Activated naive CD4-positive, alpha-beta T cell treated with anti-CD3 and anti-CD28 coated beads for 36 hours (primary cell): ENCODE measurements around the gene SLC25A30. TPM values are rescaled to one million over a fixed set of nuclear protein-coding genes. Genes with fewer than 3 reads are reported as not detected.
"Not testable (repeated sequence)": the region's sequence is repeated elsewhere in the genome, so short reads cannot be mapped to it uniquely, and the experiment has no call there.

Source experiments
- CTCF ChIA-PET: fragments of 350-600 bp; sonication (Branson Sonifier 250); formaldehyde crosslinking; loops from one replicate; lab custom pipeline; 2021; ENCODE audit warnings: antibody characterized with exemption; lab: Charles Lee
- DNase-seq: peaks from one replicate; pipeline ENCODE4 v3.0.0-alpha.2; 2020
- H3K27ac Mint-ChIP-seq: one replicate; pipeline ENCODE4 v1.8.0; 2021; ENCODE audit warnings: mild to moderate bottlenecking, mixed read lengths
- H3K27me3 Mint-ChIP-seq: one replicate; pipeline ENCODE4 v1.8.0; 2021; ENCODE audit warnings: low read depth, mixed read lengths
- H3K36me3 Mint-ChIP-seq: one replicate; pipeline ENCODE4 v1.8.0; 2021; ENCODE audit warnings: low read depth, mixed read lengths
- H3K4me1 Mint-ChIP-seq: one replicate; pipeline ENCODE4 v1.8.0; 2021; ENCODE audit warnings: low read depth, mixed read lengths
- H3K4me3 Mint-ChIP-seq: one replicate; pipeline ENCODE4 v1.8.0; 2021; ENCODE audit warnings: mild to moderate bottlenecking, moderate library complexity, mixed read lengths
- H3K9me3 Mint-ChIP-seq: one replicate; pipeline ENCODE4 v1.8.0; 2021; ENCODE audit warnings: mixed read lengths
- intact Hi-C: fragments of 100-400 bp; cut with micrococcal nuclease; formaldehyde crosslinking; loops from one replicate; pipeline ENCODE4 v1.15.1; 2023
- total RNA-seq, 2 experiments: library from RNA; stranded (reverse); gene quantifications; one replicate each; pipeline ENCODE4 v1.2.3, GENCODE V29; 2021

SLC25A30 gene
- total RNA-seq, 2 experiments from 2014 or later: 13.6 to 15.1 TPM

DNA sequence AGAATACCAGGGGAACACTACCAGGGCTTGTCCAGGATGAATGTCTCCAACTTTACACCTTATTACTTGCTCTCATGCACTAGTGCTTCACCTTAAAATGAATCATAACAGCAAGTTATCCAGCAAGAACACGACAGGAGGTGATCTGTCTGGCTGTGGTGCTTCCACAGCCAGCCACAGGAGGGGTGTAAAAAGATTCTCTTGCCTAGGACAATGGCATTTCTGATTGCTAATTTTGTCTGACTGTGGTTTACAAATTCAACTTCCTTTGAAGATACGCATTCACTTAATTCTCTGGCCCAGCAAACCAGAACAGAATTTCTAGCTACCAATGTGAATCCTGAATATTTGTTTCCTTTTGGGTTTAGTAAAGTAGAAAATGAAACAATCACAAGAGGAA, 23.5 kb upstream of the SLC25A30 start:
- H3K36me3 Mint-ChIP-seq: no peaks in the 10 kb centered on the region
- CTCF ChIA-PET: no interaction called here
- DNase-seq: peak; percentile 35
- H3K27ac Mint-ChIP-seq: no peak overlapping the region
- H3K4me1 Mint-ChIP-seq: peaks cover 8% of the 10 kb centered on the region
- no peaks in the 10 kb centered on the region for H3K27me3 Mint-ChIP-seq
- H3K9me3 Mint-ChIP-seq: no peaks in the 10 kb centered on the region
- intact Hi-C loops: no loop called here
- H3K4me3 Mint-ChIP-seq: no peak overlapping the region

DNA sequence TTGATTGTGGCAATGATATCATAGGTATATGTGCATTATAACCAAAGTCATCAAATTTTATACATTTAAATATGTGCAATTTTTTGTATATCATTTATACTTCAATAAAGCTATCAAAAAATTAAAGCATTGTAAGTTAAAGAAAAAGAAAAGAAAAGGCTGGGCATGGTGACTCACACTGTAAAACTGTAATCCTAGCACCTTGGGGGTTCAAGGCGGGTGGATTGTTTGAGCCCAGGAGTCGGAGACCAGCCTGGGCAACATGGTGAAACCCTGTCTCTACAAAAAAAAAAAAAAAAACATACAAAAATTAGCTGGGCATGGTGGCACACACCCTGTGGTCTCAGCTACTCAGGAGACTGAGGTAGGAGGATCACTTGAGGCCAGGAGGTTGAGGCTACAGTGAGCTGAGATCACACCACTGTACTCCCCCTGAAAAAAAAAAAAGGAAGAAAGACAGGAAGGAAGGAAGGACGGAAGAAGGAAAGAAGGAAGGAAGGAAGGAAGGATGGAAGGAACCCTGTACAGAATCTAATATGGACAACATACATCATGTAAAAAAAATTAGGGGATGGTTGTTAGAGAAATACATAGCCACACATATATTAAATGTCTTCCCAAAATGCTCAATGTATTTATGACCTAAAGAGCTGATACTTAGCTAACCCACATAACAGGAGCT, 21.7 kb upstream of the SLC25A30 start:
- peaks cover 8% of the 10 kb centered on the region for H3K4me1 Mint-ChIP-seq
- H3K9me3 Mint-ChIP-seq: no peaks in the 10 kb centered on the region
- no peaks in the 10 kb centered on the region for H3K27me3 Mint-ChIP-seq
- intact Hi-C loops: no loop called here
- H3K27ac Mint-ChIP-seq: no peak overlapping the region
- no peak overlapping the region for H3K4me3 Mint-ChIP-seq
- CTCF ChIA-PET: interaction anchor here (0.6 to 1.4 kb wide), 4 partner anchors 19 to 130 kb away, joined by 3 to 7 read pairs (median 3); no protein-coding TSS in a partner anchor
- H3K36me3 Mint-ChIP-seq: no peaks in the 10 kb centered on the region
- DNase-seq: no peak

DNA sequence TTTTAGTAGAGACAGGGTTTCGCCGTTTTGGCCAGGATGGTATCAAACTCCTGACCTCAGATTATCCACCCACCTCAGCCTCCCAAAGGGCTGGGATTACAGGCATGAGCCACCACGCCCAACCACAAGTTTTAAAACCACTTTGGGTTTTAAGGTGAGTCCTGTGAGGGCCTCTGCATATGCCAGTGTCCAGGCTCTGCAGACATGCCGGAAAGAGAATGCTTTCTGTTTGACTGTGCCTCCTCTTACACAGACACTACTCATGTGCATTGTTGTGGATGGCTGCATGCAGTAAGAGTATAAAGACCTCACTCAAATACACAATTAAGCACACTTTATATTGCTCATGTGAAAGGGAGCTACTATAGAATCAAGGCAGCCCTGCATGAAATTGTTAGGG, 20.8 kb upstream of the SLC25A30 start:
- no peaks in the 10 kb centered on the region for H3K9me3 Mint-ChIP-seq
- H3K27ac Mint-ChIP-seq: no peak overlapping the region
- no peaks in the 10 kb centered on the region for H3K27me3 Mint-ChIP-seq
- CTCF ChIA-PET: interaction anchor here (1.4 kb wide), 1 partner anchor 68 kb away, joined by 3 read pairs; no protein-coding TSS in a partner anchor
- intact Hi-C loops: no loop called here
- no peak overlapping the region for H3K4me3 Mint-ChIP-seq
- H3K36me3 Mint-ChIP-seq: no peaks in the 10 kb centered on the region
- DNase-seq: no peak
- peaks cover 8% of the 10 kb centered on the region for H3K4me1 Mint-ChIP-seq

DNA sequence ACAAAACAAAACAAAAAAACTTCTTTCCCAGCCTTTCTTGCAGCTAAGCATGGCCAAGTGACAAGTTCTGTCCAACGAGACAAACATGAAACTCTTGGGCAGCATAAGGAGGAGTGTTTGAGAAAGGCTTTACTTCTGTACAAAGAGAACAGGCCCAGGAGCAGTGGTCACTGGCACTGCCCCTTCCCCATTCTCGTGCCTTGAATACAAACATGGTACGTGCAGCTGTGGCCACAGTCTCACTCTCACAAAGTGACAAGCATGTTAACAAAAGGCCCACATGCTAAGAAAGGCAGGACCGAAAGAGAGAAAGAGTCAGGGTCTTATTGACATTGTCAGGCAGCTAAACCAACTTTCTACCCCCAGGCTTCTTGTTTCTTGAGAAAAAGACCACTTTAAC, 19.8 kb upstream of the SLC25A30 start:
- DNase-seq: no peak
- peaks cover 8% of the 10 kb centered on the region for H3K4me1 Mint-ChIP-seq
- H3K36me3 Mint-ChIP-seq: no peaks in the 10 kb centered on the region
- no peak overlapping the region for H3K4me3 Mint-ChIP-seq
- no peak overlapping the region for H3K27ac Mint-ChIP-seq
- no peaks in the 10 kb centered on the region for H3K27me3 Mint-ChIP-seq
- H3K9me3 Mint-ChIP-seq: no peaks in the 10 kb centered on the region
- CTCF ChIA-PET: interaction anchor here (0.6 kb wide), 1 partner anchor 99 kb away, joined by 3 read pairs; no protein-coding TSS in a partner anchor
- intact Hi-C loops: no loop called here

DNA sequence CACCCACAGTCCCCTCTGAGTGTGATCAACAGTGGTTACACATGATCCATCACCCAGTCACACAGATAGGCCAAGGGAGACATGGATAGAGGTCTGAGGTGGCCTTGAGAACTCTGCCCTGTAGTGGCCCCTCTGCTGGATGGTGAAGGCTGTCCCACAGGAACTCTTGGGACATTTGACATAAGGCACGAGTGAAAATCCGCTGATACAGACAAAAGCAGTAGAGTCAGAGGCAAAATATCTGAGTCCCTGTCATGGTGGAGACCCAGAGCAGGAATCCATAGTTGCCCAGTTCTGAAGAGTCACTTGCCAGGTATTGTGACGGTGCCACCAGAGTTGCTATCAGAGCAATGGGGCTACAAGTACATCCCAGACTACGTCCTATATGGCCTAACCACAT, 18.8 kb upstream of the SLC25A30 start:
- DNase-seq: no peak
- Mint-ChIP-seq H3K27me3 (no peaks in the 10 kb centered on the region), H3K4me1 (peaks cover 5% of the 10 kb centered on the region), H3K4me3 (no peak overlapping the region), H3K36me3 (no peaks in the 10 kb centered on the region), H3K27ac (no peak overlapping the region), H3K9me3 (no peaks in the 10 kb centered on the region)
- intact Hi-C loops: no loop called here
- CTCF ChIA-PET: no interaction called here

DNA sequence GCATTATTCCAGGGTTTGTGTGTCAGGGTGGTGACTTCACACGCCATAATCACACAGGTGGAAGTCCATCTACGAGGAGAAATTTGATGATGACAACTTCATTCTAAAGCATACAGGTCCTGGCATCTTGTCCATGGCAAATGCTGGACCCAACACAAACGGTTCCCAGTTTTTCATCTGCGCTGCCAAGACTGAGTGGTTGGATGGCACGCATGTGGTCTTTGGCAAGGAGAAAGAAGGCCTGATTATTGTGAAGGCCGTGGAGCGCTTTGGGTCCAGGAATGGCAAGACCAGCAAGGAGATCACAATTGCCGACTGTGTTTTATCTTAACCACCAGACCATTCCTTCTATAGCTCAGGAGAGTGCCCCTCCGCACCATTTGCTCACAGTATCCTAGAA, 18.2 kb upstream of the SLC25A30 start:
- Mint-ChIP-seq H3K9me3 (no peaks in the 10 kb centered on the region), H3K27me3 (no peaks in the 10 kb centered on the region), H3K4me1 (no peaks in the 10 kb centered on the region), H3K4me3 (no peak overlapping the region), H3K27ac (no peak overlapping the region), H3K36me3 (no peaks in the 10 kb centered on the region)
- intact Hi-C loops: no loop called here
- CTCF ChIA-PET: no interaction called here
- DNase-seq: no peak

DNA sequence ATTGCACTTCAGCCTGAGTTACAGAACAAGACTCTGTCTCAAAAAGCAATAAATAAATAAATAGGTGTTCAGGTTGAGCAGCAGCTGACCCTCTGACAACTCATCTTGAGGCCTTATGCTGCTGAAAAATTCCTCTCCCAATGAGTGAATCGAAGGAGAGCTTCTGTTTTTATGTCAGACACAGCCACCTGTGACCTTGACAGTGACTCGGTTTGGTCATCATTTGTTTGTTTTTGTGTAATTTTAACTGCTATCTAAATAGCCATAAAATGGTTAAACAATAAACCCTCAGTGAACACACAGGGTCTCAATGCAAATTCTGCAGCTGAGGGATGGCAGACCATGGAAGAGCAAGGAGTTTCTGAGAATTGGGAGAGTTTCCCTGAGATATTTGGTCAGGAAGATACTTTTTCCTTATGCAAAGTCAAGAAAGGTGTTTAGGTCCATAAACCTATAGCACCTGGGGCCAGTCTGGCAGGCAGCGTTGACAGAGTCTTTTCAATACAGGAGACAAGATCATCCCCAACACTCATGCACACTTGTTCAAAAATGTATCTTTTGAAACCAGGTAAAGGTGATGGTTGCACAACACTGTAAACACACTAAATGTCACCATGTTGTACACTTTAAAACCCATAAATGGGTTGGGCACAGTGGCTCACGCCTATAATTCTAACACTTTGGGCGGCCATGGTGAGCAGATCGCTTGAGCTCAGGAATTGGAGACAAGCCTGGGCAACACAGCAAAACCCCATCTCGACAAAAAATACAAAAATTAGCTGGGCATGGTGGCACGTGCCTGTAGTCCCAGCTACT, 16.6 kb upstream of the SLC25A30 start:
- H3K4me3 Mint-ChIP-seq: no peak overlapping the region
- H3K27me3 Mint-ChIP-seq: no peaks in the 10 kb centered on the region
- CTCF ChIA-PET: interaction anchor here (1.1 kb wide), 1 partner anchor 16 kb away, joined by 3 read pairs; no protein-coding TSS in a partner anchor
- no peak for DNase-seq
- H3K9me3 Mint-ChIP-seq: no peaks in the 10 kb centered on the region
- intact Hi-C loops: no loop called here
- H3K36me3 Mint-ChIP-seq: no peaks in the 10 kb centered on the region
- H3K4me1 Mint-ChIP-seq: no peaks in the 10 kb centered on the region
- H3K27ac Mint-ChIP-seq: no peak overlapping the region

DNA sequence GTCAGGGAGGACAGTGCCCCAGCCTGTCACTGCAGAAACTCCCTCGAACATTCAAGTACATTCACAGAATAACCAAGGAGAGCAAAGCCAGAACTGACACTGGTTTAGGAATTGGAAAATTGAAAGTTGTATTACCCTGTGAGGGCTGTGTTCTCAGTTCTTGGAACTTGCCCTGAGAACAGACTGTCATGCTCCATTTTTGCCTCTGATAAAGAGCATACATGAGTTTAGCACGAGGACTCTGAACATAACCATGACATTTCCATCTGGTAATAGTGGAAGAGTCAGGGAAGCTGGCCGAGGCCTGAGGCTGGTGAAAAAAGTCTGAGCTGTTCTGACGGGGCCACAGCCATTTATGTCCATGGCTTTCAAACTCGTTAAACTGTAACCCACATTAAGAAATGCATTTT, 15.2 kb upstream of the SLC25A30 start:
- intact Hi-C loops: no loop called here

DNA sequence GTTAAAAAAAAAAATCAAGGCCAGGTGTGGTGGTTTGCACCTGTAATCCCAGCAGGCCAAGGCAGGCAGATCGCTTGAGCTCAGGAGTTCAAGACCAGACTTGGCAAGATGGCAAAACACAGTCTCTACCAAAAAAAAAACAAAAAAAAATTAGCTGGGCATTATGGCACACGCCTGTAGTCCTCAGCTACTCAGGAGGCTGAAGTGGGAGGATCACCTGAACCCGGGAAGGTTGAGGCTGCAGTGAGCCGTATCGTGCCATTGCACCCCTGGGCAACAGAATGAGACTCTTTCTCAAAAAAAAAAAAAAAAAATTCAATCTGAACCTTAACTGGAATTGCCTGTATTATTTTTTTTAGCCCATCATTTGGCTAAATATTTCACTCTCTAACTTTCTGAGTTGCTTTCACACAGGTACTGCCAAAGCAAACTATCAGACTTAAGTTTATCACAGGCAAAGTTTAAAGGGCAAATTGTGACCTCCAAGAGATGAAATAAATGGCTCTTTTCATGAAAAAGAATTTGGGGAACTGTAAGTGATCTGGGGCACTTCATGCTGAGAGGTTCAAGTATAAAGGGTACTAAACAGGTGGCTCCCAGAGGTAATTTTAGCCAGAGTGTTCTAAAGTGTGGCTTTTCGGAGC, 14.7 kb upstream of the SLC25A30 start:
- intact Hi-C loops: no loop called here
- Mint-ChIP-seq H3K9me3 (no peaks in the 10 kb centered on the region), H3K4me3 (no peak overlapping the region), H3K27ac (no peak overlapping the region), H3K4me1 (no peaks in the 10 kb centered on the region), H3K27me3 (no peaks in the 10 kb centered on the region), H3K36me3 (no peaks in the 10 kb centered on the region)
- no peak for DNase-seq
- CTCF ChIA-PET: no interaction called here

More for the DNA sequence above, 15.2 kb upstream of the SLC25A30 start:
- Mint-ChIP-seq H3K27ac (no peak overlapping the region), H3K4me1 (no peaks in the 10 kb centered on the region), H3K36me3 (no peaks in the 10 kb centered on the region), H3K9me3 (no peaks in the 10 kb centered on the region), H3K27me3 (no peaks in the 10 kb centered on the region), H3K4me3 (no peak overlapping the region)
- no peak for DNase-seq
- CTCF ChIA-PET: no interaction called here

DNA sequence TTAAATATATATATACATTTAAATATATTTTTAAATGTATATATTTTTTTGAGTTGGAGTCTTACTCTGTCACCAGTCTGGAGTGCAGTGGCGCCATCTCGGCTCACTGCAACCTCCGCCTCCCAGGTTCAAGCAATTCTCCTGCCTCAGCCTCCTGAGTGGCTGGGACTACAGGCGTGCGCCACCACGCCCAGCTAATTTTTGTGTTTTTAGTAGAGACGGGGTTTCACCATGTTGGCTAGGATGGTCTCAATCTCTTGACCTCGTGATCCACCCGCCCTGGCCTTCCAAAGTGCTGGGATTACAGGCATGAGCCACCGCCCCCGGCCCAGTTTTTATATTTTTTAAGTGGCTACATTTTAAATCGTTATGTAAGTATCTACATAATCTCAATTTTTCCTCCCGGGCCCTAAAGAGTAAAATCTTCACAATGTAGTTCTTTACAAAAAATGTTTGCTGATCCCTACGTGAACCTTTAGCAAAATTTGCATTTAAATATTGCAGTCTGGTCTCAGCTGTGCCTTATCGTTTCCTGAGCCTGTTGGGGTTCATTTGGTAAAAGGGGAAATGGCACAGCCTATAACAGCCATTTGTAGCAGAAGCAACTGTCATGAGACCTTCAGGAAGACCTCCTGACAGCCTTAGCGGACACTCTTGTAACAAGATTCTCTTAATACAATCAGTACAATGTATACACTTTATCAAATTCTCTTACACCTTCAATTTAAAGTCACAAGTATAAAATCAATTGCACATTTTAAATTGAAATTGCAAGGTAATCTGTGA, 8.1 kb upstream of the SLC25A30 start:
- H3K4me1 Mint-ChIP-seq, H3K4me3 Mint-ChIP-seq, H3K9me3 Mint-ChIP-seq, H3K27ac Mint-ChIP-seq, H3K27me3 Mint-ChIP-seq, DNase-seq, CTCF ChIA-PET, H3K36me3 Mint-ChIP-seq, intact Hi-C loops: not testable (repeated sequence)

DNA sequence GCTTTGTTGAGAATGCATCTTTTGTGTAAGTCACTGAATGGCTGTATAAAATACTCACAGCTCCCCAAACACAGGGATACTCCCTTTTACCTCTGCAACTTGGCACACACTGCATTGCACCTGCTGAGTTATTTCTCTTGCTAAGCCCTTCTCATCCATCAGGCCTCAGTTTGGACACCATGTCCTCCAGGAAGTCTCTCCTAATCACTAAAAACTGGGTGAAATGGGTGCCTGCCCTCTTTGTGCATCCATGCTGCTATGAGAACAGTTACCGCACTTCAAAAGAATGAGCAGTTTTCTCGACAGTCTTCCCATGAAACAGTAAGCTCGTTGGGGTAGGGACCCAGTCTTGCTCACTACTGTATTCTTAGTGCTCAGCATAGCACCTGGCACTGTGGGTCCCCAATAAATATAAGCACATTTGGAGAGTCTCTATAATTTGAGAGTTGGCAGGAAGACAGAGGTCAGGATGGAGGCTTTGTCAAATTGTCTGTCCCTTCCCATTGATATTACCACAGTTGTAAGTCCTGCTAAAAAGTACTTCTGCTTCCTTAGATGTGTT, 4.6 kb upstream of the SLC25A30 start:
- CTCF ChIA-PET: interaction anchor here (0.6 to 1.3 kb wide), 2 partner anchors 50 to 53 kb away, joined by 3 read pairs; no protein-coding TSS in a partner anchor
- intact Hi-C loops: no loop called here
- Mint-ChIP-seq H3K27me3 (no peaks in the 10 kb centered on the region), H3K4me3 (no peak overlapping the region), H3K27ac (no peak overlapping the region), H3K36me3 (no peaks in the 10 kb centered on the region), H3K9me3 (no peaks in the 10 kb centered on the region), H3K4me1 (peaks cover 2% of the 10 kb centered on the region)
- no peak for DNase-seq
